GM12891 (cell line): Measurements from ENCODE around the gene JMJD7.

Experiments used
- POLR2A ChIP-seq: IDR thresholded peaks from 2 replicates; pipeline ENCODE4 v1.6.1; 2011; ENCODE audit warnings: low read depth, low read length, control low read depth
- TAF1 ChIP-seq: IDR thresholded peaks from 2 replicates; pipeline ENCODE4 v1.6.1; 2011; ENCODE audit warnings: low read depth, low read length, control low read depth

GRCh38 chr15:41876007-41876406, 48.1 kb downstream of the JMJD7 start:
- TF ChIP-seq TAF1: no peak
- no peak for TF ChIP-seq POLR2A
